HEK293 (cell line): Measurements from ENCODE around the gene PSEN1.

Experiments used
- ZBTB1 ChIP-seq: fragments of 450-650 bp; formaldehyde crosslinking; IDR thresholded peaks from 2 replicates; pipeline ENCODE4 v1.5.1; 2016; ENCODE audit warnings: missing biosample characterization, missing genetic modification characterization
- ZBTB7A ChIP-seq: fragments of 450-650 bp; formaldehyde crosslinking; IDR thresholded peaks from 2 replicates; pipeline ENCODE4 v1.5.1; 2016; ENCODE audit warnings: low read depth, missing biosample characterization, missing genetic modification characterization
- ZNF423 ChIP-seq: fragments of 450-650 bp; formaldehyde crosslinking; IDR thresholded peaks from 2 replicates; pipeline ENCODE4 v1.5.1; 2016; ENCODE audit warnings: missing biosample characterization, missing genetic modification characterization
- ZNF530 ChIP-seq: fragments of 450-650 bp; formaldehyde crosslinking; IDR thresholded peaks from 2 replicates; pipeline ENCODE4 v1.5.1; 2016; ENCODE audit warnings: low read depth, missing biosample characterization, missing genetic modification characterization
- ZNF571 ChIP-seq: fragments of 450-650 bp; formaldehyde crosslinking; IDR thresholded peaks from 2 replicates; pipeline ENCODE4 v1.5.0; 2017; ENCODE audit warnings: missing biosample characterization, missing genetic modification characterization
- ZNF639 ChIP-seq: fragments of 450-650 bp; formaldehyde crosslinking; IDR thresholded peaks from 2 replicates; pipeline ENCODE4 v1.5.1; 2016; ENCODE audit warnings: missing biosample characterization, missing genetic modification characterization
- ZNF747 ChIP-seq: fragments of 450-650 bp; formaldehyde crosslinking; IDR thresholded peaks from 2 replicates; pipeline ENCODE4 v1.5.1; 2016; ENCODE audit warnings: missing biosample characterization, missing genetic modification characterization
- ZNF843 ChIP-seq: fragments of 450-650 bp; formaldehyde crosslinking; IDR thresholded peaks from 2 replicates; pipeline ENCODE4 v1.5.1; 2016; ENCODE audit warnings: missing biosample characterization, missing genetic modification characterization
- TF ChIP-seq, protein P1 (sequence below): fragments of 450-650 bp; formaldehyde crosslinking; IDR thresholded peaks from 2 replicates; pipeline ENCODE4 v1.5.1; 2016; ENCODE audit warnings: missing biosample characterization, missing genetic modification characterization

DNA sequence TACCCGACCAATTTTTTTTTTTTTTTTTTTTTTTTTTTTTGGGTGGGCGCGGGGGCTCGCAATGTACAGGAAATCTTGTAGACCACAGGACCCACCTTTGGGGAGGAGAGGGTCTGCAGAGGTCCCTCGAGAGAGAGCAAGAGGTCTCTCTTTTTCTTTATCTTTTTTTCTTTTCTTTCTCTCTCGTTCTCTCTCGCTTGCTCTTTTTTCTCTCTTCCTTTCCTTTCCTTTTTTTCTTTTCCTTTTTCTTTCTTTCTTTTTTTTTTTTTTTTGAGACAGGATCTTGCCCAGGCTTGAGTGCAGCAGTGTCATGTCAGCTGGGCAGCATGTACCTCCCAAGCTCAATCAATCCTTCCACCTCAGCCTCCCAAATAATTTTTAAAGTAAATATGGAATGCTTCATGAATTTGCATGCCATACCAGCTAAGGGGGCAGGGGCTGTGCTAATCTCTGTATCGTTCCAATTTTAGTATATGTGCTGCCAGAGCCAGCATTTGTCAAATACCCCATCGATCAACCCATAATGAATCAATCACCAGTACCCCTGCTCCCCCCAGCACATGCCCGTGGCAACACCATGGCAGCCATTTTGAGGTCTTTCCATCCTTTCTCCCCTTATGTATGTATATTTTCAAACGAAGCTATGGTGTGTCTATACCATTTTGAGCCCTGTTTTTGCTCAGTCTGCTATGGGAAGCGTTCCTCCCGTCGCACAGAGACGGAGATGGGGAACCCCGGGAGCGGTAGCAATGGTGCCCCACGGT, 110.3 kb downstream of the PSEN1 start:
- TF ChIP-seq, protein P1, sequence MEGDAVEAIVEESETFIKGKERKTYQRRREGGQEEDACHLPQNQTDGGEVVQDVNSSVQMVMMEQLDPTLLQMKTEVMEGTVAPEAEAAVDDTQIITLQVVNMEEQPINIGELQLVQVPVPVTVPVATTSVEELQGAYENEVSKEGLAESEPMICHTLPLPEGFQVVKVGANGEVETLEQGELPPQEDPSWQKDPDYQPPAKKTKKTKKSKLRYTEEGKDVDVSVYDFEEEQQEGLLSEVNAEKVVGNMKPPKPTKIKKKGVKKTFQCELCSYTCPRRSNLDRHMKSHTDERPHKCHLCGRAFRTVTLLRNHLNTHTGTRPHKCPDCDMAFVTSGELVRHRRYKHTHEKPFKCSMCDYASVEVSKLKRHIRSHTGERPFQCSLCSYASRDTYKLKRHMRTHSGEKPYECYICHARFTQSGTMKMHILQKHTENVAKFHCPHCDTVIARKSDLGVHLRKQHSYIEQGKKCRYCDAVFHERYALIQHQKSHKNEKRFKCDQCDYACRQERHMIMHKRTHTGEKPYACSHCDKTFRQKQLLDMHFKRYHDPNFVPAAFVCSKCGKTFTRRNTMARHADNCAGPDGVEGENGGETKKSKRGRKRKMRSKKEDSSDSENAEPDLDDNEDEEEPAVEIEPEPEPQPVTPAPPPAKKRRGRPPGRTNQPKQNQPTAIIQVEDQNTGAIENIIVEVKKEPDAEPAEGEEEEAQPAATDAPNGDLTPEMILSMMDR, result no peak
- TF ChIP-seq ZNF571 (no peak), ZNF843 (tag by site-specific recombination) (no peak), ZNF530 (tag by site-specific recombination) (no peak), ZNF747 (no peak), ZNF423 (tag by site-specific recombination) (no peak), ZNF639 (tag by site-specific recombination) (no peak), ZBTB7A (no peak), ZBTB1 (tag by site-specific recombination) (no peak)
